GM12875 (cell line): Measurements from ENCODE around the gene GMPPA.

Source experiments
- H3K4me3 ChIP-seq: one replicate; pipeline ENCODE4 v1.5.1; 2011; ENCODE audit warnings: low read depth, low read length, control low read depth
- CTCF ChIP-seq: IDR thresholded peaks from 2 replicates; pipeline ENCODE4 v1.5.1; 2011; ENCODE audit warnings: low read depth, mild to moderate bottlenecking, control low read depth, inconsistent platforms, low read length, moderate library complexity, borderline replicate concordance; ENCODE audit not compliant: insufficient read depth

Gene GMPPA

GRCh38 chr2:219517954-219518778 is 19.5 kb downstream of the GMPPA start:
- no peak for TF ChIP-seq CTCF
- H3K4me3 ChIP-seq, result no peak overlapping the region

GRCh38 chr2:219519526-219519916 is 20.8 kb downstream of the GMPPA start:
- no peak overlapping the region for H3K4me3 ChIP-seq
- no peak for TF ChIP-seq CTCF

GRCh38 chr2:219520079-219520478 is 21.4 kb downstream of the GMPPA start:
- TF ChIP-seq CTCF, result no peak
- no peak overlapping the region for H3K4me3 ChIP-seq

GRCh38 chr2:219521066-219521880 is 22.6 kb downstream of the GMPPA start:
- TF ChIP-seq CTCF, result peak; percentile 47
- no peak overlapping the region for H3K4me3 ChIP-seq

GRCh38 chr2:219522111-219523030 is 23.7 kb downstream of the GMPPA start:
- no peak overlapping the region for H3K4me3 ChIP-seq
- TF ChIP-seq CTCF, result no peak

- TF ChIP-seq CTCF, result no peak
- no peak overlapping the region for H3K4me3 ChIP-seq
Observed at GRCh38 chr2:219523031-219523671, 24.5 kb downstream of the GMPPA start.
